Activated CD4-positive, CD25-positive, alpha-beta regulatory T cell (primary cell): Measurements from ENCODE around the gene IRF2BPL.

Source experiments
- DNase-seq, 4 experiments: peaks; one replicate each; lab custom pipeline; 2025; lab: John Stamatoyannopoulos, UW

IRF2BPL gene

DNA sequence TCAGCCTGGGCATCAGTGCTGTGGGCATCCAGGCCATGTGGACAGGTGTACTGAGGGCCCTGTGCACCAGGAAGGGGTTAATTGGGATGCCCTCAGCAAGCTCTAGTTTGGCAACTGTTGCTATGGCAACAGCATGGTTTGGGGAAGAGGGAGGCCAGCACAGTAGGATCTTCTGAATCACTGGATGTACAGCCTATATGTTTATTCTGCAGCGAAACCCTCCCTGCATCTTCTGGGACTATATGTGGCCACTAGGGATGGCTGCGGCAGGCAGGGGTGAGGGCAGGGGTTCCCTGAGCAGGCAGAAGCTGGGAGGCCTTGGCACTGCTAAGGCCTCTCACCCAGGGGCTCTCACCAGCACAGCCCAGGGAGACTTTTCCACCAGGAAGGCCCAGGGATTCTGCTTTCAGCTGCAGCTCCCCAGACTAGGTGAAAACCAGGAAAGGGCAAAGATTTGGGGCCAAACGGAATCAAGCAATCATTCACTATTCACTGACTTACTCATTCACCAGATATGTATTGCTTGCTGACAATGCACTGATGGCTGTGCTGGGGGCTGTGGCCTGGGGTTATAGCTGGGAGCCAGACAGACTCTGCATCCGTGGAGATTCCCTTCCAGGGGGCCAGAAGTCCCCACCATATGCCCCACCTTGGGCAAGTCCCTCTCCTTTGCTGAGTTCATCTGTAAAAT is 42.8 kb downstream of the IRF2BPL start:
- DNase-seq, result no peak

DNA sequence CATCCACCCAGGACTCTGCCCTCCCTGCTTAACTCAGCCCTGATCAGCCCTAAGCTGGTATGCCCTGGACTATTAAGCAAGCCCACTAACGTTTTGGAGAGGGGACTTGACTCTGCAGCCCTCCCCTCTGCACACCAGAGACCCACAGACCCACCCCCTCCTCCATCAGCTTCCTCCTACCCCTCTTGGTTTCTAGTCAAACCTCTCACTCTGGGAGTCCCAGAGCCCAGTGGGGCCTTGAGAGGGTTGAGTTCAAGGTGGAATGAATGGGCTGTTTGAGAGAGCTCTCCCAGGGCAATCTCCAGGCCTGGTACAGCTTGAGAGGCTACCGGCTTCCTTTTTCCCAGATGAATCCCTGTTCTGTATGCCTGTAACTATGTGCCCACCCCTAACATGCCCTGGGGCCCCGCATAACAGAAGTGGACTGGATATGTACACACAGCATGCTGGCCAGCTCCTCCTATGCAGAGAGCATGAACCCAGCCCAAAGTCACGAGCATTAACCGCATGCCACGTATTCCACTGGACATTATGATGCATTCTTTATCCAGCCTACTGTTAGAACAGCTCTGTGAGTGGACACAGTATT is 43.6 kb downstream of the IRF2BPL start:
- DNase-seq, result no peak

DNA sequence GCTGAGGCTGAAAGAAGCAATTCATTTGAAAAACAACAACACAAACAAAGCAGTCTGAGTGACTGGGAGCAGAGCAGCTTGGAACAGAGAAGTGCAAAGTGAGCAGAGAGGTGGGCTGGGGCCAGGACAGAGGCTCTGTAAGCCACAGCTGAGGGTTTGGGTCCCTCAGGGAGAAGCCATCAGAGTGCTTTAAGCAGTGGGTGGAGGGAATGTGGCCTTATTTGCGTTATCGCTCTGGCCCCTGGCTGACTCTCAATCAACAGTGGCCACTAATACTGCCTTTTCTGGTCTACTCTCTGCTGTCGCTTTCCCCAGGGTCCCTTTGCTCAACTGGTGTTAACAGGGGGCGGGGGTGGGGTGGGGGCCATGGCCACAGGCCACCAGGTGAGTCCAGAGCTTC is 44.2 kb downstream of the IRF2BPL start:
- no peak for DNase-seq

DNA sequence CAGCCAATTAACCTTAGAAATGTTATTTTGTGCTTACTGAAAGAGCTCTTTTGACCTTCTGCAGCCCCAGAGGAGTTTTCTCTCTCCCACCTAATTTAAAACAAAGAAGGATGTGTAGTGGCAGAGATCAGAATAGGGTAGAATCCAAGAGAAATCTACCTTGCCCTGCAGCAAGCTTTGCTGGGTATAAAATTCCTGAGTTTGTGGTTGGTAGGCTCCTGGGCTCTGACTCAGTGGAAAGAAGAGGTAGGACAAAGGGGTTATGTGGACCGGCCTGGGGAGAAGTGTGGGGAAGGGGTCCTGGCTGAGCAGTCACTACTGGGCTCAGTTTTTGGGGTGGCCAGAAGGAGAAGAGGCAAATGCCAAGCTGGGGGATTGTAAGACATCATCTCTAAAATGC is 46.8 kb downstream of the IRF2BPL start:
- DNase-seq, result no peak

DNA sequence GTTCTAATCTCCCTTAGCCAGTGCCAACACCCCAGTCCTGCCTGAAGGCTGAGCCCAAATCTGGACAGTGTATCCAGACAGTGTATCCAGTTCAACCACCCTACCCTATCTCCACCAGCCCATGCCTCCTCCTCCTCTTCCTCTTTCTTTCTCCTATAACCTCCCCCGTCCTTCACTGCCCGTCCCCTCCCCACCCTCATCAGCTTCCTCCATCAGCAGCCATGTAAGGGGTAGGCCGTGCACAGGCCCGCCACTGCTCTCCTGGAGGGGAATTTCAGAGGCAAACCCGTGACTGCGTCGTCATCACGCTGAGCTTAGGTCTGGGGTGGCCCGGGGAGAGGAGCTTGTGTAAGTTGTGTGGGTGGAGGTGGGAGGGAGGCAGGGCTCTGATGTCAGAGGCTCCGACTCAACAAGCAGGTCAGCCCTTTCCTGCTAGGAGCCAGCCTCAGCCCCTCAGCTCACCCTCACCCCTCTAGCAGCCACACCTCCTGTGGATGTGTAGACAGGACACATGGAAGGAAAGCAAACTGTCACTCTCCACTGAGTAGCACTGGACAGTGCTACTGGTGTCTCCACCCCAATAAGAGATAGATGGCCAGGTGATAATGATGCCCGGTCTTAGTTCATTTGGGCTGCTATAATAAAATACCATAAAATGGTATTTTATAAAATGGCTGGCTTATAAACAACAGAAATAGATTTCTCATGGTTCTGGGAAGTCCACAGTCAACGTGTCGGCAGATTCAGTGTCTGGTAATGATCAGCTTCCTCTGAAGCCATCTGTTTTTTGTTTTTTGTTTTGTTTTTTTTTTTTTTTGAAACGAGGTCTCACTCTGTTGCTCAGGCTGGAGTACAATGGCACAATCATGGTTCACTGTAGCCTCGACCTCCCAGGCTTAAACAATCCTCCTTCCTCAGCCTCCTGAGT is 50.5 kb downstream of the IRF2BPL start:
- DNase-seq, result peak; percentile 37 to 66 (median 58)

DNA sequence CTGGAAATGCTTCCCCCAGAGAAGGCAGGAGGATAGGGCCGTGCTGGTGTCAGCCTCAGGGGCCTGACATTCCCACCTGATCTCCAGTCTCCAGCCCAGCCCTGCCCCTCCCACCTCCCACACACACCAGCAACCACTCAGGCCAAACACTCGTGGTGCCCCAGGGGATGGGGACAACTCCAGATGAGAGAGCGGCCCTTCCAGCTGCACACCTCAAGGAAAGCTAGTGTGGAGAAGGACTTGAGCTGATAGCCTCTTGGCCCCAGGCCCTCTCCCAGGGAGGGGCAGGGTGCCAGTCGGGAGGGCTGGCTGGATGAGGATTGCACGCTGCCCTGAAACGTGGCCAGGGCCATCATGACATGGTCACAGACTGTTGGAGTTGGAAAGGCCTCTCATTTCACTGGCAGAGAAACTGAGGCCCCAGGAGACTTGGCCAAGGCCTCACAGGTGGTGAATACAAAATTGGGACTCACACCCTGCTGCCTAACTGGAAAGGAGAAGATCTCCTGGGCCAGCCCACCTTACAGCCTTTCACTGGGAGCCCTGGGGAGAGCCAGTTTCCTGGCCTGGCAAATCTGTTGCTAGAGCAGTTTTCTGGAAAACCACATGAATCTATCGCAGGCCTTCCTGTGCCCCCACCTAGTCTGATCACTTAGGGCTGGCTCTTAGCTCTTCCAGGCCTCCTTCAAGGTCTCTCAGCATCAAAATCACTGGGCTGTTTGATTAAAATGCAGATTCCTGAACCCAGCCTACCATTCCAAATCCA is 52.1 kb downstream of the IRF2BPL start:
- DNase-seq, result no peak

DNA sequence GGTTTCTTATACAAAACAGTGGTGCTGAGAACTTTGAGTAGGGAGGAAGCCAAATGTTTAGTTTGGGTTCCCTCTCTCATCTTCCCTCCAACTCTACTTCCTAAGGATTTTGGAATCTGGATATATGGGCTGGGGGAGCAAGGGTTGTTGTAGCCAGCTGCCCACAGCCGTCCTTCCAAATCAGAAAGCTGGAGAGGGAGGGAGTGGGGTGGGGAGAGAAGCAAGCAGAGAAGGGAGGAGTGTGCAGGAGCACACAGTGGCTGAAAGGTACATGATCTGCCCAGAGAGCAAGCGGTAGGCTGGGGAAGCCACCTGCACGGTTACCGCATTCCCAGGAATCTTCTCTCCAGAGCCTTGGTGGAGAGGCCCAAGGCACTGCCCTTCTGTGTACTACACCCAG is 52.7 kb downstream of the IRF2BPL start:
- DNase-seq, result no peak

DNA sequence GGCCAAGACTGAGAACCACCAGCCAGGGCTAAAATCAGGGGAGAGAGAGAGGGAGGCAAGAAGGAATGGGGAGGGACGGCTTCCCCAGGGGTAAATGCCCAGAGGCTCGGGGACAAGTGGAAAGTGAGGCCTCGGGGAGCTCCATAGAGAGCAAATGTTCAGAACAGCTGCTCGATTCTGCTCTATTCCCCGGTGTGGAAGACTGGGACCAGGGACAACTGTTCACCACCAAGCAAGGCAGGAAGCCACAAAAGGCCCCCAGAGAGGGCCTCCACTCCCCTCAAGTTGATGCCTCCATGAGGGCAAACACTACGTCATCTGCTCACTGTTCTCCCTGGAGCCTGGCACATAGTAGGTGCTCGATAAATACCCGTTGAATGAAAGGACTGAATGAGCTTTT is 53.5 kb downstream of the IRF2BPL start:
- DNase-seq, result no peak
